K562 (cell line): ENCODE data around the gene CPLX3. TPM values are rescaled to one million over a fixed set of nuclear protein-coding genes. Genes with fewer than 3 reads are reported as not detected.
A peak's percentile ranks its signal among the peaks of the same experiment; 100 is the strongest.

Source experiments
- GATAD2A ChIP-seq: fragments of 450-650 bp; IDR thresholded peaks from 2 replicates; pipeline ENCODE4 v1.6.1; 2017
- HNRNPLL ChIP-seq: fragments of 200-400 bp; formaldehyde crosslinking; IDR thresholded peaks from 2 replicates; pipeline ENCODE4 v1.6.1; 2017; ENCODE audit warnings: low read length, low read depth, mild to moderate bottlenecking; ENCODE audit not compliant: poor library complexity, severe bottlenecking
- JUNB ChIP-seq: fragments of 450-650 bp; formaldehyde crosslinking; conservative IDR thresholded peaks from 2 replicates; pipeline ENCODE4 v1.4.0; 2020; ENCODE audit warnings: mild to moderate bottlenecking
- MYNN ChIP-seq, 2 experiments: sonication (generic); formaldehyde crosslinking in 1 of 2; IDR thresholded peaks; 2 replicates each; pipeline versions ENCODE4 v1.5.0 to v1.6.1; 2016 to 2020; ENCODE audit warnings: antibody characterized with exemption in 1 of 2, missing genetic modification reagents in 1 of 2
- PHB ChIP-seq: fragments of 250-450 bp; sonication (Bioruptor Pico); IDR thresholded peaks from 2 replicates; pipeline ENCODE4 v1.5.0; 2021
- SRSF3 ChIP-seq: fragments of 200-400 bp; formaldehyde crosslinking; IDR thresholded peaks from 2 replicates; pipeline ENCODE4 v1.6.1; 2016; ENCODE audit warnings: mild to moderate bottlenecking, low read length, moderate library complexity; ENCODE audit not compliant: insufficient read depth
- ZBTB49 ChIP-seq: sonication (generic); formaldehyde crosslinking; IDR thresholded peaks from 2 replicates; pipeline ENCODE4 v1.8.0; 2022; ENCODE audit warnings: missing genetic modification reagents, mild to moderate bottlenecking, borderline replicate concordance
- ZBTB7A ChIP-seq: IDR thresholded peaks from 2 replicates; pipeline ENCODE4 v1.6.1; 2011; ENCODE audit warnings: low read depth, mild to moderate bottlenecking, low read length, moderate library complexity, borderline replicate concordance; ENCODE audit not compliant: control insufficient read depth
- ZNF589 ChIP-seq: fragments of 200-800 bp; sonication (Bioruptor generic); IDR thresholded peaks from 2 replicates; pipeline ENCODE4 v1.6.1; 2016; ENCODE audit warnings: low read depth, missing genetic modification characterization, missing compliant biosample characterization
- ZNF639 ChIP-seq, 2 experiments: fragments of 200-800 bp in 1 of 2; sonication (Bioruptor generic) in 1 of 2; sonication (generic) in 1 of 2; formaldehyde crosslinking in 1 of 2; IDR thresholded peaks in 1 of 2; conservative IDR thresholded peaks in 1 of 2; 2 replicates each; pipeline versions ENCODE4 v1.5.0 to v1.6.1; 2016 to 2020; ENCODE audit warnings: missing compliant biosample characterization in 1 of 2, missing genetic modification characterization in 1 of 2, missing genetic modification reagents in 1 of 2
- polyA plus RNA-seq, 8 experiments: library from polyadenylated mRNA; depleted of rRNA in 4 of 8; stranded (reverse) in 5 of 8; unstranded in 3 of 8; fragments of >200 nt; fragmentation: Nextera tagmentation in 2 of 8; fragmentation: Illumina TruSeq in 1 of 8; extraction: Ambion mirVana in 2 of 8; extraction: Trizol in 1 of 8; gene quantifications; 2 replicates each; pipeline versions ENCODE4 v1.2.1 to v1.2.3, GENCODE V29; 2011 to 2014; ENCODE audit warnings: inconsistent platforms in 1 of 8, missing spikeins in 1 of 8
- total RNA-seq, 7 experiments: library from RNA; depleted of rRNA in 6 of 7; stranded (reverse); fragments of >200 nt in 6 of 7; fragmentation: Illumina TruSeq in 2 of 7; extraction: Trizol in 2 of 7; gene quantifications; 2 replicates each; pipeline versions ENCODE4 v1.2.1 to v1.2.3, GENCODE V29; 2011 to 2021; ENCODE audit warnings: low replicate concordance in 1 of 7
- TF ChIP-seq, protein P1 (sequence below): fragments of 250-450 bp; sonication (Bioruptor Pico); IDR thresholded peaks from 2 replicates; pipeline ENCODE4 v1.4.0; 2020

Gene CPLX3
- total and polyA plus RNA-seq, 9 of the 15 experiments (the other 6 are each of a cell fraction or from before 2014, with no cell fraction given) = not detected

DNA sequence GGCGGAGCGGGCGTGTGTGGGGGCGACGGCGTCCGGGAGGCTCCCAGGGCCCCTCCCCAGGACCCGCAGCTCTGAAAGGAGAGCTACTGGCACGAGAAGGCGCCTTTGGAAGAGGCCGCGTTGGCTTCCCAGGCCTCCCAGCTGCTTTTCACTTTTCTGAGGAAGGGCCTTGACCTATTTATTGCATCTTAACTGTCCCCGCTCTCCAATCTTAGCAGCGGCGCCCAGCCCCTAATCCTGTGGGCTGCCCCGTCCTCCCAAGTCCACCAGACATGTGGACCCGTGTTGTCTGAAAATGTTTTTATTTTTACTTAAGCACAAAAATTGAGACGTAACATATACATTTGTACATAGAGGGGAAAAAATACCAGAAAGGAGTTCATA lies 17.0 kb downstream of the CPLX3 start (continued):
- TF ChIP-seq ZBTB49 (CRISPR knock-in tag) = 0 out of 2 replicates have a peak, but pooled peaks have one; percentile 36
- peak; percentile 2 for TF ChIP-seq HNRNPLL
- TF ChIP-seq MYNN (IDR thresholded peaks at IDR 0.05) = no peak
- no peak for TF ChIP-seq MYNN (CRISPR knock-in tag; IDR thresholded peaks at IDR 0.05)
- no peak for TF ChIP-seq GATAD2A
- TF ChIP-seq ZNF639 (CRISPR knock-in tag; conservative IDR thresholded peaks at IDR 0.05 in 1 of 2, IDR thresholded peaks at IDR 0.05 in 1 of 2) = 0 out of 4 replicates have a peak, but pooled peaks of 1 of the 2 experiments have one; percentile 12
- 0 out of 2 replicates have a peak, but pooled peaks have one; percentile 5 for TF ChIP-seq ZNF589
- TF ChIP-seq SRSF3 = no peak
- TF ChIP-seq PHB = 0 out of 2 replicates have a peak, but pooled peaks have one; percentile 49
- 0 out of 2 replicates have a peak, but pooled peaks have one; percentile 1 for TF ChIP-seq ZBTB7A
- TF ChIP-seq, protein P1, sequence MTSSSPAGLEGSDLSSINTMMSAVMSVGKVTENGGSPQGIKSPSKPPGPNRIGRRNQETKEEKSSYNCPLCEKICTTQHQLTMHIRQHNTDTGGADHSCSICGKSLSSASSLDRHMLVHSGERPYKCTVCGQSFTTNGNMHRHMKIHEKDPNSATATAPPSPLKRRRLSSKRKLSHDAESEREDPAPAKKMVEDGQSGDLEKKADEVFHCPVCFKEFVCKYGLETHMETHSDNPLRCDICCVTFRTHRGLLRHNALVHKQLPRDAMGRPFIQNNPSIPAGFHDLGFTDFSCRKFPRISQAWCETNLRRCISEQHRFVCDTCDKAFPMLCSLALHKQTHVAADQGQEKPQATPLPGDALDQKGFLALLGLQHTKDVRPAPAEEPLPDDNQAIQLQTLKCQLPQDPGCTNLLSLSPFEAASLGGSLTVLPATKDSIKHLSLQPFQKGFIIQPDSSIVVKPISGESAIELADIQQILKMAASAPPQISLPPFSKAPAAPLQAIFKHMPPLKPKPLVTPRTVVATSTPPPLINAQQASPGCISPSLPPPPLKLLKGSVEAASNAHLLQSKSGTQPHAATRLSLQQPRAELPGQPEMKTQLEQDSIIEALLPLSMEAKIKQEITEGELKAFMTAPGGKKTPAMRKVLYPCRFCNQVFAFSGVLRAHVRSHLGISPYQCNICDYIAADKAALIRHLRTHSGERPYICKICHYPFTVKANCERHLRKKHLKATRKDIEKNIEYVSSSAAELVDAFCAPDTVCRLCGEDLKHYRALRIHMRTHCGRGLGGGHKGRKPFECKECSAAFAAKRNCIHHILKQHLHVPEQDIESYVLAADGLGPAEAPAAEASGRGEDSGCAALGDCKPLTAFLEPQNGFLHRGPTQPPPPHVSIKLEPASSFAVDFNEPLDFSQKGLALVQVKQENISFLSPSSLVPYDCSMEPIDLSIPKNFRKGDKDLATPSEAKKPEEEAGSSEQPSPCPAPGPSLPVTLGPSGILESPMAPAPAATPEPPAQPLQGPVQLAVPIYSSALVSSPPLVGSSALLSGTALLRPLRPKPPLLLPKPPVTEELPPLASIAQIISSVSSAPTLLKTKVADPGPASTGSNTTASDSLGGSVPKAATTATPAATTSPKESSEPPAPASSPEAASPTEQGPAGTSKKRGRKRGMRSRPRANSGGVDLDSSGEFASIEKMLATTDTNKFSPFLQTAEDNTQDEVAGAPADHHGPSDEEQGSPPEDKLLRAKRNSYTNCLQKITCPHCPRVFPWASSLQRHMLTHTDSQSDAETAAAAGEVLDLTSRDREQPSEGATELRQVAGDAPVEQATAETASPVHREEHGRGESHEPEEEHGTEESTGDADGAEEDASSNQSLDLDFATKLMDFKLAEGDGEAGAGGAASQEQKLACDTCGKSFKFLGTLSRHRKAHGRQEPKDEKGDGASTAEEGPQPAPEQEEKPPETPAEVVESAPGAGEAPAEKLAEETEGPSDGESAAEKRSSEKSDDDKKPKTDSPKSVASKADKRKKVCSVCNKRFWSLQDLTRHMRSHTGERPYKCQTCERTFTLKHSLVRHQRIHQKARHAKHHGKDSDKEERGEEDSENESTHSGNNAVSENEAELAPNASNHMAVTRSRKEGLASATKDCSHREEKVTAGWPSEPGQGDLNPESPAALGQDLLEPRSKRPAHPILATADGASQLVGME = no peak
- TF ChIP-seq JUNB (CRISPR knock-in tag) = no peak
